HG02840 (cell line): ENCODE data around the gene HNRNPM.
"Not testable (repeated sequence)": the region's sequence is repeated elsewhere in the genome, so short reads cannot be mapped to it uniquely, and the experiment has no call there.

Source experiments
- ATAC-seq: cut with Tn5 transposase; IDR thresholded peaks from one replicate; pipeline ENCODE4 v1.9.1; 2021; ENCODE audit warnings: mild to moderate bottlenecking, moderate library complexity, moderate number of reproducible peaks; ENCODE audit not compliant: unreplicated experiment, low FRiP score

HNRNPM gene

DNA sequence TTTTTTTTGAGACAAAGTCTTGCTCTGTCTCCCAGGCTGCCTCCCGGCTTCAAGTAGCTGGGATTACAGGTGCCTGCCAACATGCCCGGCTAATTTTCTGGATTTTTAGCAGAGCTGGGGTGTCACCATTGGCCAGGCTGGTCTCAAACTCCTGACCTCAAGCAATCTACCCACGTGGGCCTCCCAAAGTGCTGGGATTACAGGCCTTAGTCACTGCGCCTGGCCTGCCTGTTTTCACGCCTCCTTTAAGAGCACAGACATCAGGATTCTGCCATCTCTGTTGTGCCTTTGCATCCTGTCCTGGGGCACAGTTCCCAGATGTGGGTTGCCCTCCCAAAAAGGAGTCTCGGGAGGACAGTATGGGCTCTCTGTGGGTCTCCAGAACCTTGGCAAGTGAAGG lies 60.1 kb downstream of the HNRNPM start:
- ATAC-seq, result no peak

DNA sequence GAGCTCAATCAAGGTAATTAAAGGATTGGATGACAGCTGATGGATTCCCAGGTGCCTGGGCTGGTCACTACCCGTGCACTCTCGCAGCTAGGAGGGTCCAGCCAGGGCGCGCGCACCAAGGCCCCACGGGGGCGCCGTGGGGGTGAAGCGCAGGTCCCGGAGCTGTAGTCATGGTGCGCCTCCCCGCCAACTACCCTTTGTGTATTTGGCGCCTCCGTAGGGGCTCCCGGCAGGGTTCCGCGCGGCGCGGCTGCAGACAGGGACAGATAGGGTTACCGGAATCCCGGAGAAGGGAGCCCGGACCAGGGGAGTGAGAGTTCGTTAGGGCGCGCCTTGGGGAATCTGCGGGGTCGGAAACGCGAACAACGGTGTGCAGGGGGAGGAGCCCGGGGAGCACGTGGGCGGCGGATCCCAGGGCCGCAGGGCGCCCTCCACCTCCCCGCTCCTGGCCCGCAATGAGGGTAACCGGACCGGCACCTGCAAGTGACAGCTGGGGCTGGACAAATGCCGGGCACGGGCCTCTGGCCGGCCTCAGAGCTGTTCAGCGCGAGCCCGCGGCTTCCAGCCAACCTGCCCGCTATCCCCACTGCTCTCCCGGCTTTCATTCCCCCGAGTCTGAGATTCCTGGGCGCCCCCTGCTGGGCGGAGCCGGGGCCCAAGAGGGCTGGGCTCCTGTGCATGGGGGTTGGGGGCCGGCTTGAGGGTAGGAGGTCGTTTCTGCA lies 61.1 kb downstream of the HNRNPM start:
- peak; percentile 55 for ATAC-seq

DNA sequence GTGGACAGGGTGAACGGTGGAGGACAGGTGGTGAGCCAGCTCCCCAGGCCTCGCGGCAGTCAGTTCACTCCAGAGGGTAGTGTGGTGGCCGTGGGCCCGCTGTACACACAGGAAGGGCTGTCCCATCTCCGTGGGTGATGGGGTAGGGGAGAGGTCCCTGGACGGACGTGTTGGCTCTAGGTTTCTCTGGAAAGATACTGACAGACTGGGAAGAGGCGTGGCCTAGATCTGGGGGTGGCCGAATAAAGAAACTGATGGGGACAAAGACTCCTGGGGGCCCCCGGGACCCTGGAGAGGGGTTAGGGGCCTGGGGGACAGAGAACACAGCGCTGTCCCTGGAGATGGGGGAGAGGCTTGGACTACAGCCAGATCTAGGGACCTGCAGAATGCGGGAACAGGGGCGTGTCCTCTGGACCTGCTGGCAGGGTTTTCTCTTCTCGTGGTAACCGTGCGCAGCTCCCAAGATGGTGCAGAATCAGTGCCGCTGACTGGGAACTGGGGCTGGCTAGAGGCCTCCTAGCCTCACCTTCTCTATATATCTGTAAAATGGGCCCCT lies 61.7 kb downstream of the HNRNPM start:
- no peak for ATAC-seq

DNA sequence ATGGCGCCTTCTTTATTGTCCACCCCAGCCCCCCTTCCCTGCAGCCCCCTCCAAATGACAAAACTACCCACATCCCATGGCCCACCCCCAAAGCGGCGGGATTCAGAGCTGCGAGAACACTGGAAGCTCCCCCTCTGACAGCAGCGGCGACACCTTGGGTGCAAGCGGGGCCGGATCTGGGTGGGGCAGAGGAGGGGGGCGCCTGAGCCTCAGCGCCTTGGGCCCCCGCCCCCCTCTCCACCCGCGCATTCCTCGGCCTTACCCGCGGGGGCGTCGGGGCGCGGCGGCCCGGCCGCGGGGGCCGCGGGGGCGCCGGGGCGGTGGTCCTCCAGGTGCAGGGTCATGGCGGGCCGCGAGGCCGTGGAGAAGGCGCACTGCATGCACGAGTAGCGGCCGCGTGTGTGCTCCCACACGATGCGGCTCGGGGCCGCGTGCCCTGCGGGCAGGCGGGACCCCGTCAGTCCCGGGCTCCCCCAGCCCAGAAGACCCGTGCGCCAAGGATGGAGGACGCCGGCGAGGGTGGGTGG lies 65.9 kb downstream of the HNRNPM start:
- no peak for ATAC-seq

DNA sequence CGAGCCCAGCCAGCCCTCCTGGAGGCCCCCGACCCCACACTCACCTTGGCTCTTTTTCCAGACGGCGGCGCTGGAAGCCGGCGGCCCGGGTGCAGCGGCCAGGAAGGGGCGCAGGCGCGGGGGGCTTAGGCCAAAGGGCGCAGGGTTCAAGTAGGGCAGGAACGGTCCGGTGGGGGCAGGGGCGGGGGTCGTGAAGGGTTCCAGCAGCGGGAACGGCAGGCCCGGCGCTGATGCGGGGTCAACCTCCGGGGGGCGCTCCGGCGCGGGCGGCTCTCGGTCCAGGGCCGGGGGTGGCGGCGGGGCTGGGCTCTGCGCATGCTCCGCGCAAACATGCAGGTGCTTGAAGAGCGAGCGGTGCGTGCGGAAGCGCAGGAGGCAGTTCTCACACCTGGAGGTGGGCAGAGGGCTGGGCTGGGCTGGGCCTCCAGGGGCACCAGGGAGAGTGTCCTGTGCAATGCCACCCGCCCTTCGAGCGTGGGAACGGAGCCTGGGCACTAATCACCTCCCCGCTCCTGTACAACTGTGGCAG lies 66.9 kb downstream of the HNRNPM start:
- no peak for ATAC-seq

DNA sequence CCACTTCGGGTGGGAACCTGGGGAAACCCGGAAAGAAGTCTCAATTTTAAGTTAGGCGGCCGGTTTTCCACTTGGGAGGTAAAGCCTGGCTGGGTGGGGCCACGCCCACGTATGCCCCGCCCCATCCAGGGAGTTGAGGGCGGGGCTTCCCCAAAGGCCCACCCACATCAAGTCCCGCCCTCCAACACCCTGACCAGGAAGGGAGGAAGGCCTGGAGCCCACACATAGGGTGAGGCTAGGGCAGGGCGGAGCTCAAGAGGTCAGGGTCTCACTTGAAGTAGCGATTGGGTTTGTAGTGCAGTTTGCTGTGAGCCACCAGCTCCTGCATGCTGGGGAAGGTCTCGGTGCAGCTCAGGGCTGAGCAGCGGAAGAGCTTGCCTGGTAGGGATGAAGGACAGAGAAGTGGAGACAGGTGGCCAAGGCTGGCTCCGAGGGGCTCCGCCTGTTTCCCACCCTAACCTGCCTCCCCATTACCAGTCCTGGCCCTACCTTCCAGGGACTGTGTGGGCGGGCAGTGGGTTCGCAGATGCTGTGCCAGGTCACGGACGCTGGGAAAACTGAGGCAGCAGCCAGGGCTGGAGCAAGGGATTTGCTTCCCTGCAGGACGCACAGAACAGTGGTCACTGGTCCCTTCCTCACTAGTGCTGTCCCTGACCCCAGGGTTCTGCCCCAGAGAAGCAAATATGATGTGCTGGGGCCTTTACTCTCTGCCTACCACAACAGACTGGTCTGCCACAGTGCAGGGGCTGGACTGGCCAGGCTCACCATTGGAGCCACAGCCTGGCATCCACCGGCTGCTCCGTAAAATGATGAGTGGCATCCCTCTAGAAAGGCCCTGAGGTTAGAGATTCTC lies 67.6 kb downstream of the HNRNPM start:
- no peak for ATAC-seq

DNA sequence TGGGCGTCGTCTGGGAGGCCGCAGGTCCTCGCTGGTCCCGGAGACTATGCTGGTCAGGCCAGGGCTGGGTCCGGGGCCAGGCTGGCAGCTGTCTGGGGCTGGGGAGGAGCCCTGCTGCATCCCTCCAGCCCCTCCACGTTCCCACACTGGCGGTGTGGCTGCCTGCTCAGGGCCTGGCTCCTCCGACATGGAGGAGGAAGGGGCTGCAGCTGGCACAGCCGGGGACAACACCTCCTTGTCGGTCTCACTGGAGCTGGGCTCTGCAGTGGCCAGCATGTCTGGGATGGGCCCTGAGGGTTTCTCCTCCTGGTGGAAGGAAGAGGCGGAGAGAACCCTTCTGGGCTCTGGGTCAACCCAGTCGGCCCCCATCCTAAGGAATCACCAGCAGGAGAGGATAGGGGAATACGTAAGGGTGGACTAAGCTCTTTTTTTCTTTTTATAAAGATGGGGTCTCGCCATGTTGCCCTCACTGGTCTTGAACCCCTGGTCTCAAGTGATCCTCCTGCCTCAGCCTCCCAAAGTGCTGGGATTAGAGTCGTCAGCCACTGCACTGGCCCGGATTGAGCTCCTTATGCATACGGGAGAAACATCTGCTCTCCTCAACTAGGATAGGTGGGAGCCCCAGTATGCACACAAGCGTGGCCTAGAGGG lies 68.4 kb downstream of the HNRNPM start:
- ATAC-seq, result no peak

DNA sequence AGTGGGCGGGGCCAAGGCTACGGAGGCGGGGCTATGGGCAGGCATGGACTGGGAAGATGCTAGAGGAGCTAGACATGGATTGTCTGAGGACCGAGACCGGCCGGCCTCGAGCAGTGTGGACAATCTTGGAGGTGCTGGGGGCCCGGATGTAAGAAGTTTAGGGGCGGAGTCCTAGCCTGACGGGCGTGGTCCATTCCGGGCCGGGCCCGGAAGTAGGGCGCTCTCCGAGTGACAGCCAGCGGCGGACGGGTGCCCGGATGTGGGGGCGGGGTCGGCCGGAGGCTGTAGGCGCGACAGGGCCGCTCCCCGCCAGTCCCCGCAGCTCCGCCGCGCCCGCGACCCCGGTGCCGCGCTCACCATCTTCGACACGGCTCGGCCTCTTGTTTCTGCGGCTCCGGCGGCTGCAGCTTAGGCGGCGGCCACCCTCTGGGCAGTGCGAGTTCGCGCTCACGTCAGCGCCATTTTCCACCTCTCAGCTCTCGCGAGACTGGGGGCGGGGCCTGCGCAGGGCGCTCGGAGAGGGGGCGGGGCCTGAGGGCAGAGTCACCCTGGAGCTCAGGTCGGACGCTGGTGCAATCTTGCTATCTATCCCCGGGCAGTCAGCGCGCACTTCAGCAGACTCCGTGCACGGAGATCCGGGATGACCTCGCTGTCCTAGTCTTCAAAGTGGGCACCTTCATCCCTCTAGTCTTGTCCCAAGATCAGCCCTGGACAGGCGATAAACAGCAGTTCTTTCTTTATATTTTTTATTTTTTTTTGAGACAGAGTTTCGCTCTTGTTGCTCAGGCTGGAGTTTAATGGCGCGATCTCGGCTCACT lies 69.1 kb downstream of the HNRNPM start, which contains the start of gene ZNF414:
Gene ZNF414 (minus strand): TSS at position 481 of the 818 bp plus-strand sequence. CDS start 121 bp downstream, at position 360.
- peak; percentile 87 for ATAC-seq

DNA sequence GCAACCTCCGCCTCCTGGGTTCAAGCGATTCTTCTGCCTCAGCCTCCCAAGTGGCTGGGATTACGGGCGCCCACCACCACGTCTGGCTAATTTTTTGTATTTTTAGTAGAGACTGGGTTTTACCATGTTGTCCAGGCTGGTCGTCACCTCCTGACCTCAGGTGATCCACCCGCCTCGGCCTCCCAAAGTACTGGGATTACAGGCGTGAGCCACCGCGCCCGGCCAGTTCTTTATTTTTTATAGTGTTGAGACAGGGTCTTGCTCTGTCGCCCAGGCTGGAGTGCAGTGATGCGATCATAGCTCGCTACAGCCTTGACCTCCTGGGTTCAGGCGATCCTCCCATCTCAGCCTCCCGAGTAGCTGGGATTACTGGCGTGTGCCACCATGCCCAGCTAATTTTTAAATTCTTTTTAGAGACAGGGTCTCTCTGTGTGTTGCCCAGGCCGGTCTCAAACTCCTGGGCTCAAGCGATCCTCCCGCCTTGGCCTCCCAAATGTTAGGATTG lies 69.8 kb downstream of the HNRNPM start:
- ATAC-seq, result not testable (repeated sequence)

DNA sequence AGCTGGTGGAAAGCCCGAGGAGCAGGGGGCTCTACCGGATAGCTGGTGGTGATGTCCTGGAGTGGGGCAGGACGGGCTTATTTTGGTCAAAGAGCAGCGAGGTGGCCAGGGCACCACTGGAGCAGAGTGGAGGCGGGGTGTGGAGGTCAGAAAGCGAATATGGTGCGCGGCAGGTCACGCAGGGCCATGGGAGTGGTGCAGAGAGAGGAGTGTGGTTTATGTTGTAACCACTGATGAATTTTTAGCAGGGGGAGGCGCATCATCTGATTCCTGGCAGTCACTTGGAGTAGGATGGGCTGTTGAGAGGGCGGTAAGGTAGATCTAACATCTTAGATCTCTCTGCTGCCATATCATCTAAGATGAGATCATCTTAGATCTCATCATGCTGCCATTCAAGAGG lies 70.5 kb downstream of the HNRNPM start:
- ATAC-seq, result no peak

DNA sequence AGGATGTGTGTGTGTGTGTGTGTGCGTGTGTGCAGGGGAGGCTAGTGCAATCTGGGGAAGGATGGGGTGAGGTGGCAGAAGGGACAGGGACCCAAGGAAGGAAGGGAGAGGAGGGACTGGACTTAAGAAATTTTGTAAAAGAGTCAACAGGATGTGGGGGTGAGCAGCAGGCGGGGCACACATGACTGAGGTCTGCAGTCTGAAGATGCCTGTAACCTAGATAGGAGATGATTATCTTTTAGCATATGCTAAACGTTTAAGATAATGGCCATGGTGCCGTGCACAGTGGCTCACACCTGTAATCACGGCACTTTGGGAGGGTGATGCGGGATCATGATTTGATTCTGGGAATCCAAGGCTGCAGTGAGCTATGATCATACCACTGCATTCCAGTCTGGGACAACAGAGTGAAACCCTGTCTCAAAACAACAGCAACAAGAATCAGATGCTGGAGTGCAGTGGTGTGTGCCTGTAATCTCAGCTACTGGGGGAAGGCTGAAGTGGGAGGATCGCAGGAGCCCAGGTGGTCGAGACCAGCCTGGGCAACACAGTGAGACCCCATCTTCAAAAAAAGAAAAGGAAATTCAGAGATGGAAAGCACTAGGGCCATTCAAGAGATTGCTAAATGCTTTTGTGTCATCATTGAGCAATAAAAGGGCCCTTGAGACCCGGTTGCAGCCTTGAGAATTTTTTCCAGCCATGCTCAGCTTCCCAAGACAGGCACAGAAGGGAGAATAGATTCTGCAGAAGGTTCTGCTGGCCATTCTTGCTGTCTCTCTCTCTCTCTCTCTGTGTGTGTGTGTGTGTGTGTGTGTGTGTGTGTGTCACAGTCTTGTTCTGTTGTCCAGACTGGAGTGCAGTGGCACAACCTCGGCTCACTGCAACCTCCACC lies 73.0 kb downstream of the HNRNPM start:
- no peak for ATAC-seq

DNA sequence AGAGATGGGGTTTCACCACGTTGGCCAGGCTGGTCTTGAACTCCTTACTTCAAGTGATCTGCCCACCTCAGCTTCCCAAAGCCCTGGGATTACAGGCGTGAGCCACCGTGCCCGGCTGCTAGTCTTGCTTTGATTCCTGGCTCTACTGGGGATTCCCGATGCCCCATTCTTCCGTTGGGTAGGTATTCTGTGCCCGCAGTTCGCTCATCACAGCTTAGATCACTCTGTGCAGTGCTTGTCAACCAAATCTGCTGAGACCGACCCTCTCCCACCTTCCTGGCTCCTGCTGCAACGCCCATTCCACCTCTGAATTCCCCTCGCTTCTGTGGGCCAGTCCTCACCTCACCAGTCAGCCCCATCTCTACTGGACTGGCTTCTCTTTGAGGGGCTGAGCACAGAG lies 73.8 kb downstream of the HNRNPM start:
- no peak for ATAC-seq

DNA sequence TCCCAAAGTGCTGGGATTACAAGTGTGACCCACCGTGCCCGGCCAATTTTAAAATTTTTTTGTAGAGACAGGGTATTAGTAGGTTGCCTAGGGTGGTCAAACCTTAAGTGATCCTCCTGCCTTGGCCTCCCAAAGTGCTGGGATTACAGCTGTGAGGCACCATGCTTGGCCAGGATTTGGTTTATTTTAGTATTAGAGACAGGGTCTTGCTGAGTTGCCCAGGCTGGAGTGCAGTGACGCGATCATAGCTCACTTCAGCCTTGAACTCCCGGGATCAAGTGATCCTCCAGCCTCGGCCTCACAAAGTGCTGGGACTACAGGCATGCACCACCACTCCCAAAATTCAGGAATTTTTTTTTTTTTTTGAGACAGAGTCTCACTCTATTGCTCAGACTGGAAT lies 74.6 kb downstream of the HNRNPM start:
- ATAC-seq, result no peak

DNA sequence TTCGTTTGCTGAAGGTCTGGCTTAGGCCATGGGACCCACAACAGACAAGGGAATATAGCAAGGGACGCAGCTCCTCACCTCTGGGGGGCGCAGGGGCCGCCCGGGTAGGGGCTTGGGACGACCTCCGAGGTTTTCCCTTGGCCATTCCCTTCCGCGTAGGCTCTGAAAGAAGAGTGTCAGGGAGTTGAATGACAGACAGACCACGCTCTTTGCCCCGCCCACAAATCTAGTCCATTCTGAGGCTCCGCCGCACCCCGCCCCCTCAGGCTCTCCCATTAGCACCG lies 80.6 kb downstream of the HNRNPM start:
- no peak for ATAC-seq

DNA sequence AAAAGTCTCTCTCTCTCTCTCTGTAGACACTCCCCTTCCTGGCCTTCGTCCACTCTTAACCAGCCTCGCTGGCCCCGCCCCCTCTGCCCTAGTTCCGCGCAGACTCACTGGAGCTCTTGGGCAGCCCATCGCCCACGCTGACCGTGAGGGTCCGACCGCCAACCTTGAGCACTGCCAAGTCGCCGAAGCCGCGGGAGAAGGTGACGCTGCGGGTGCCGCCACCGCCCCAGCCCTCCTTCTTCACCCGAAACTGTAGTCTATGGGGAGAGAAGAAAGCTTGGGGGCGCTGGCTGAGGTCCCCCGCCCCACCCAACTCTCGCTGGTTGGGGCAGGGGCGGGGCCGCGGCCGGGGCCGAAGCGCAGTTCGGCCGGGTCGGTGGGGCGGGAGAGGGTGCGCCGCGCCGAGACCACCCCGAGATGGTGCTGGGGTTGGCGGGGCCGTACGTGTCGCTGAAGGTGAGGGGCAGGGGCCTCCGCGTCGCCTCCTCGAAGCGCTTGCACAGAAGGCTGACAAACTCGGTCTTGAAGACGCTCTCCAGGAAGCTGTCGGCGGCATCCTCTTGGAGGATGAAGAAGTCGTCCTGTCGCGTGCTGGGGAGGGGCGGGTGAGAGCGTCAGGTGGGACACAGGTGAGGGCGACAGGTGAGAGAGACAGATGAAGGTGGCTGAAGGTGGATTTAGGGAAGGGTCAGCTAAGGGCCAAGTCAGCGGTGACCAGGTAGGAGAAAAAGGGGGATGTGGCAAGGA lies 81.7 kb downstream of the HNRNPM start:
- no peak for ATAC-seq

DNA sequence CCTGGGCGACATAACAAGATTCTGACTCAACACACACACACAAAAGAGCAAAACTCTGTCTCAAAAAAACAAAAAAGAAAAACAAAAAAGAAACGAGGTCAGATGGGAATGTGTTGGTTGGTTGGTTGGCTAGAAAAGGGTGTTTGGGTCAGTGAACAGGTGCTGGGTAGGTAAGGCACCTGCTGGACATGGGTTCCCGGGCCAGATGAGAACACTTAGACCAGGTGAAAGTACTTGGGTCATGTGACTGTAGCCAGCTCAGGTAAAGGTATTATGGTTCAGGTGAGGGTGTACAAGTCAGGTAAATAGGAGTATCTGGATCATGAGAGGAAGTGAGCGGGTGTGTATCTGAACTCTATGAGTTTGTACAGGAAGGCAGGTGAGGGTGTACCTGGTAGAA lies 83.7 kb downstream of the HNRNPM start:
- no peak for ATAC-seq

DNA sequence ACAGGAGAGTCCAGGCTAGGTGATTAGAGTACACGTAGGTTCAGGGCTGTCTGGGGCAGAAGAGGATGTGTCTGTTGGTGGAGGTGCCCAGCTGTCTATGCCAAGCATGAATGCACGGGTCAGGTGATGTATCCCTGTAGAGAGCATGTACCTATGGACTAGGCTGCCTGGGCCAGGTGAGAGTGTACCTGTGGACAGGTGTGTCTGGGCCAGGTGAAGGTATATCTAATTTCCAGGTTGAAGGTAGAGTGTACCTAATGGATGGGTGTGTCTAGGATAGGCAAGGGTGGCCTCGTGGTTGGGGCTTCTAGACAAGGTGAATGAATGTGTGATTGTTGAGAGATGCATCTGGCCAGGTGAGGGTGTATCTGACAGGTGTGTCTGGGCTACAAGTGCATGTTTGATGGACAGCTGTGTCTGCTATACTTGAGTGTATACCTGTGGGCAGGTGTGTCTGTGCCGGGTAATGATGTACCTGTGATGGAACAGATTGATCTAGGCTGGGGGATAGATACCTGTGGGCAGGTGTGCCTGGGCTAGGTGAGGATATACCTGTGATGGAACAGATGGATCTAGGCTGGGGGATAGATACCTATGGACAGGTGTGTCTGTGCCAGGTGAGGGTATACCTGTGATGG lies 84.7 kb downstream of the HNRNPM start:
- ATAC-seq, result no peak
